ENCODE results near the gene ITGA3.

The ITGA3 gene

GRCh38 chr17:50070908-50071680, 15.2 kb downstream of the ITGA3 start:
- Histone ChIP-seq H3K79me2 (ENCODE audit: insufficient read depth, low read length) (no peaks in the 10 kb centered on the region), H3K9ac (ENCODE audit: low read depth, low read length, poor library complexity, severe bottlenecking) (no peak overlapping the region), H3K4me3 (ENCODE audit: low read length, poor library complexity, severe bottlenecking) (no peak overlapping the region), H3K4me2 (ENCODE audit: low read depth, low read length, poor library complexity, severe bottlenecking) (no peak overlapping the region), H3K27me3 (ENCODE audit: insufficient read depth, low read length, poor library complexity, severe bottlenecking) (no peaks in the 10 kb centered on the region), H3K9me2 (replicated peaks; ENCODE audit: low read depth, low read length) (no peaks in the 10 kb centered on the region), H2AFZ (ENCODE audit: low read length) (no peak overlapping the region), H3K4me1 (ENCODE audit: insufficient read depth, low read length, poor library complexity, severe bottlenecking) (no peaks in the 10 kb centered on the region), H3K36me3 (ENCODE audit: insufficient read depth, low read length) (no peaks in the 10 kb centered on the region), H3K9me3 (ENCODE audit: insufficient read depth, low read depth, low read length) (no peaks in the 10 kb centered on the region), H3F3A (ENCODE audit: low read depth) (no peaks in the 10 kb centered on the region), H4K20me1 (ENCODE audit: insufficient read depth, low read length, poor library complexity, severe bottlenecking) (no peaks in the 10 kb centered on the region)
- TF ChIP-seq, protein P1, sequence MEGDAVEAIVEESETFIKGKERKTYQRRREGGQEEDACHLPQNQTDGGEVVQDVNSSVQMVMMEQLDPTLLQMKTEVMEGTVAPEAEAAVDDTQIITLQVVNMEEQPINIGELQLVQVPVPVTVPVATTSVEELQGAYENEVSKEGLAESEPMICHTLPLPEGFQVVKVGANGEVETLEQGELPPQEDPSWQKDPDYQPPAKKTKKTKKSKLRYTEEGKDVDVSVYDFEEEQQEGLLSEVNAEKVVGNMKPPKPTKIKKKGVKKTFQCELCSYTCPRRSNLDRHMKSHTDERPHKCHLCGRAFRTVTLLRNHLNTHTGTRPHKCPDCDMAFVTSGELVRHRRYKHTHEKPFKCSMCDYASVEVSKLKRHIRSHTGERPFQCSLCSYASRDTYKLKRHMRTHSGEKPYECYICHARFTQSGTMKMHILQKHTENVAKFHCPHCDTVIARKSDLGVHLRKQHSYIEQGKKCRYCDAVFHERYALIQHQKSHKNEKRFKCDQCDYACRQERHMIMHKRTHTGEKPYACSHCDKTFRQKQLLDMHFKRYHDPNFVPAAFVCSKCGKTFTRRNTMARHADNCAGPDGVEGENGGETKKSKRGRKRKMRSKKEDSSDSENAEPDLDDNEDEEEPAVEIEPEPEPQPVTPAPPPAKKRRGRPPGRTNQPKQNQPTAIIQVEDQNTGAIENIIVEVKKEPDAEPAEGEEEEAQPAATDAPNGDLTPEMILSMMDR (conservative IDR thresholded peaks at IDR 0.05; ENCODE audit: low read length), result no peak
- no peak for TF ChIP-seq EZH2phosphoT487 (IDR thresholded peaks at IDR 0.05; ENCODE audit: borderline replicate concordance)

- Histone ChIP-seq H3K79me2 (ENCODE audit: insufficient read depth, low read length) (no peaks in the 10 kb centered on the region), H3K4me2 (ENCODE audit: low read depth, low read length, poor library complexity, severe bottlenecking) (no peak overlapping the region)
These were observed 15.8 kb downstream of the ITGA3 start for GRCh38 chr17:50071692-50072091.

DNA sequence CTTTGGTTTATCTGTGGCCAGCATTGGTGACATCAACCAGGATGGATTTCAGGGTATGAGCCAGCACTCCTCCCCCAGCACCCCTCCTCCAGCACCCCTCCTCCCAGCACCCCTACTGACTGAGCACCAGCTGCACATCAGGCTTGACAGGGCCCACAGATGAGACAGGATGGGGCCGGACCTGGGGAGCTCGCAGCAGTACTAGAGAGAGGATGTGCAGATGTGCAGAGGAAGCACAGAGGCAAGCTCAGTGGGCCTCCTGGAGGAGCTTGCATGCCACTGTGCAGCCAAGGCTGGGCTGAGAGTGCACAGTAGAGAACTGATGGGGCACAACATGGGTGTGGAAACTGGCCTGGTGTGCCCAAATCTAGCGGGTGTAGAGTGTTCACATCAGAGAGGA, 16.2 kb downstream of the ITGA3 start:
- Histone ChIP-seq H3K9me2 (replicated peaks; ENCODE audit: low read depth, low read length) (no peaks in the 10 kb centered on the region), H2AFZ (ENCODE audit: low read length) (no peak overlapping the region), H3K36me3 (ENCODE audit: insufficient read depth, low read length) (no peaks in the 10 kb centered on the region), H3K27me3 (ENCODE audit: insufficient read depth, low read length, poor library complexity, severe bottlenecking) (no peaks in the 10 kb centered on the region), H3K9ac (ENCODE audit: low read depth, low read length, poor library complexity, severe bottlenecking) (no peak overlapping the region), H3K4me3 (ENCODE audit: low read length, poor library complexity, severe bottlenecking) (no peak overlapping the region), H4K20me1 (ENCODE audit: insufficient read depth, low read length, poor library complexity, severe bottlenecking) (no peaks in the 10 kb centered on the region), H3K4me1 (ENCODE audit: insufficient read depth, low read length, poor library complexity, severe bottlenecking) (no peaks in the 10 kb centered on the region), H3K79me2 (ENCODE audit: insufficient read depth, low read length) (no peaks in the 10 kb centered on the region), H3K4me2 (ENCODE audit: low read depth, low read length, poor library complexity, severe bottlenecking) (no peak overlapping the region), H3K9me3 (ENCODE audit: insufficient read depth, low read depth, low read length) (no peaks in the 10 kb centered on the region), H3F3A (ENCODE audit: low read depth) (no peaks in the 10 kb centered on the region)
- TF ChIP-seq, protein P1 (conservative IDR thresholded peaks at IDR 0.05; ENCODE audit: low read length), result no peak
- no peak for TF ChIP-seq EZH2phosphoT487 (IDR thresholded peaks at IDR 0.05; ENCODE audit: borderline replicate concordance)

More at GRCh38 chr17:50071692-50072091, 15.8 kb downstream of the ITGA3 start:
- no peaks in the 10 kb centered on the region for H3K27me3 ChIP-seq (ENCODE audit: insufficient read depth, low read length, poor library complexity, severe bottlenecking)
- H3F3A ChIP-seq (ENCODE audit: low read depth), result no peaks in the 10 kb centered on the region
- H3K4me1 ChIP-seq (ENCODE audit: insufficient read depth, low read length, poor library complexity, severe bottlenecking), result no peaks in the 10 kb centered on the region
- TF ChIP-seq EZH2phosphoT487 (IDR thresholded peaks at IDR 0.05; ENCODE audit: borderline replicate concordance), result no peak
- TF ChIP-seq, protein P1 (conservative IDR thresholded peaks at IDR 0.05; ENCODE audit: low read length), result no peak
- H4K20me1 ChIP-seq (ENCODE audit: insufficient read depth, low read length, poor library complexity, severe bottlenecking), result no peaks in the 10 kb centered on the region
- H3K36me3 ChIP-seq (ENCODE audit: insufficient read depth, low read length), result no peaks in the 10 kb centered on the region
- H3K4me3 ChIP-seq (ENCODE audit: low read length, poor library complexity, severe bottlenecking), result no peak overlapping the region
- no peaks in the 10 kb centered on the region for H3K9me2 ChIP-seq (replicated peaks; ENCODE audit: low read depth, low read length)
- no peaks in the 10 kb centered on the region for H3K9me3 ChIP-seq (ENCODE audit: insufficient read depth, low read depth, low read length)
- no peak overlapping the region for H3K9ac ChIP-seq (ENCODE audit: low read depth, low read length, poor library complexity, severe bottlenecking)
- H2AFZ ChIP-seq (ENCODE audit: low read length), result no peak overlapping the region
